GM18858 (cell line): ENCODE measurements around the gene IFTAP.

Source experiments
- ATAC-seq: cut with Tn5 transposase; IDR thresholded peaks from one replicate; pipeline ENCODE4 v1.9.1; 2021; ENCODE audit not compliant: unreplicated experiment

IFTAP gene

DNA sequence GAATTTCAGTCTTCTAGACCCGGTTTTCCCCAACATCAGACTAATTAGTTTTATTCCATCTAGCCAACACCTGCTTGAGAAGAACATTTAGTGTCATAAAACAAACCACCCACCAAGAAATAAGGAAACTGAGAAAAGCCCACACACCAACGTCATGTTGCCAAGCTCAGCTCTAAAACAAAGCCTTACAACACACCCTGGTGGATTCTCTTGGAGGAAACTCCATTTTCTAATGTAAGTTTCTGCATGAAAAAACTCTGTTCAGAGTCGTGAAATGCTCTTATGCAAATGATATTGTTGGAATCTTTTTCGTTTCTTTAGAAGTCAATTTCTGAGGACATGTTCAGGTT, 108.7 kb downstream of the IFTAP start:
- ATAC-seq, result peak; percentile 76
